ENCODE measurements around the gene TDRD7. TPM values are rescaled to one million over a fixed set of nuclear protein-coding genes. Genes with fewer than 3 reads are reported as not detected.

Gene TDRD7
- total RNA-seq, 1 donor from 2014 or later: 14.7 TPM

DNA sequence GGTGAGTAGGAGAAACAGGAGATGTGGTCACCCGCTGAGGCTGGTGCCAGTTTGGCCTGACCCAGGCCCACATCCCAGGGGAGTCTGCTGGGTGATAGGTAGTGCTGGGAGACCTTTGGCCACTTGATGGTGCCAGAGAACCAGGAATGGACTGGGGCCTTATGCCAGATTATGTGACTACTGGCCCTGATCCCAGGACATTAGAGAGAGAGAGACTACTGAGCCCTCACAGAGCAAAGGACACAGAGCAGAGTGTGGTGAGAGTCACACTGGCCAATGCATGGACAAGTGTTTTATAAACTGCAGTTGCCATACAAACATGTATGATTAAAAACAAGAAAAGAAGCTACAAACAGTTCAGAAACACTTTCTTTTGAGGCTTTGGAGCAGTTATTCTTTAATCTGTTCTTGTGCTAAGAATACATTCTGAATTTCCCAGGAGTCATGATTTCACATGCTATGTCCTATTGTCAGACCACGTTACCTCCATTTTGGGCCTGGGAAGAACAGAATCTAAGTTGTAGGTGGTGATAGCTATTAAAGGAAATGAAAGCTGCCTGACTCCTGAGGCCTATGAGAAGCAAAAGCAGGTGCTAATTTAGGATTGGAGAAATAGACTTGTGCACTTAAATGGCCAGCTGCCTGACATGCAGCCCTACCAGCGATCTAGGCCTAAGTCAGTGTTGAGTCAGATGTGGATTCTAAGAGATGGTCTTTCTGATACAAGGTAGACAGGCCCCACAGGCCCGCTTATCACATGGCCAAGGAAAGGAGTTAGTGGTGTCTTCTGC is 57.0 kb downstream of the TDRD7 start:
- no peak overlapping the region for H3K27ac Mint-ChIP-seq
- CTCF ChIA-PET: interaction anchor here (1.1 to 5.1 kb wide), 6 partner anchors 9 to 164 kb away, joined by 3 to 71 read pairs (median 5); partner anchors contain the start of genes NCBP1 and TSTD2

DNA sequence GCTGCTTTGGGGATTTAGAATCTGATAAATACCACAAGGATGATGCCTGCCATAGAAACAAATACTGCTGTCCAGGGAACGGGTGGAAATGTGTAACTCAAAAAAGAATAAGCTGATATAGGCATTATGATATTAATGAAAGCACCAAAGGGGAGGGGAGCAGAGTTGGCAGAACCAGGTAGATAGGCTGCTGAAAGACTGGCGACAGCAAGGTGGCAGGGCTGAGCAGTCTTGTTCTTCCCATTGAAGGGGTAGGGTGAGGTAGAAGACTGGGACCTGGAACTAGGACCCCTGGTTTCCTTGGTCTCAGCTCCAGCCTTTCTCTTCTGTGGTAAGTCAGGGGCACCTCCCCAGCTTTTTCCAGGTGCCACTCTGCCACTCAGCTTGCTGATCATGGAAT is 58.2 kb downstream of the TDRD7 start:
- no peak for DNase-seq
- Mint-ChIP-seq H3K4me1 (no peaks in the 10 kb centered on the region), H3K36me3 (ENCODE audit: low read depth) (peaks cover 74% of the 10 kb centered on the region), H3K27me3 (no peaks in the 10 kb centered on the region), H3K9me3 (no peaks in the 10 kb centered on the region), H3K4me3 (no peak overlapping the region), H3K27ac (no peak overlapping the region)
- CTCF ChIA-PET: interaction anchor here (0.9 to 5.1 kb wide), 4 partner anchors 127 to 163 kb away, joined by 3 to 71 read pairs (median 12); partner anchors contain the start of genes NCBP1 and TSTD2
- intact Hi-C loops (cut with micrococcal nuclease): no loop called here
- no peak for ATAC-seq (ENCODE audit: low read depth)
- TF ChIP-seq, protein P1, sequence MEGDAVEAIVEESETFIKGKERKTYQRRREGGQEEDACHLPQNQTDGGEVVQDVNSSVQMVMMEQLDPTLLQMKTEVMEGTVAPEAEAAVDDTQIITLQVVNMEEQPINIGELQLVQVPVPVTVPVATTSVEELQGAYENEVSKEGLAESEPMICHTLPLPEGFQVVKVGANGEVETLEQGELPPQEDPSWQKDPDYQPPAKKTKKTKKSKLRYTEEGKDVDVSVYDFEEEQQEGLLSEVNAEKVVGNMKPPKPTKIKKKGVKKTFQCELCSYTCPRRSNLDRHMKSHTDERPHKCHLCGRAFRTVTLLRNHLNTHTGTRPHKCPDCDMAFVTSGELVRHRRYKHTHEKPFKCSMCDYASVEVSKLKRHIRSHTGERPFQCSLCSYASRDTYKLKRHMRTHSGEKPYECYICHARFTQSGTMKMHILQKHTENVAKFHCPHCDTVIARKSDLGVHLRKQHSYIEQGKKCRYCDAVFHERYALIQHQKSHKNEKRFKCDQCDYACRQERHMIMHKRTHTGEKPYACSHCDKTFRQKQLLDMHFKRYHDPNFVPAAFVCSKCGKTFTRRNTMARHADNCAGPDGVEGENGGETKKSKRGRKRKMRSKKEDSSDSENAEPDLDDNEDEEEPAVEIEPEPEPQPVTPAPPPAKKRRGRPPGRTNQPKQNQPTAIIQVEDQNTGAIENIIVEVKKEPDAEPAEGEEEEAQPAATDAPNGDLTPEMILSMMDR (IDR thresholded peaks at IDR 0.05): no peak
- POLR2A ChIA-PET: no interaction called here

More for the DNA sequence above, 57.0 kb downstream of the TDRD7 start:
- TF ChIP-seq, protein P1 (IDR thresholded peaks at IDR 0.05): no peak
- POLR2A ChIA-PET: interaction anchor here (0.6 kb wide), 1 partner anchor 565 kb away, joined by 3 read pairs; no protein-coding TSS in a partner anchor
- intact Hi-C loops (cut with micrococcal nuclease): loop anchor here (1.0 kb wide), 2 partner anchors 129 to 146 kb away; no protein-coding TSS in a partner anchor
- Mint-ChIP-seq H3K27me3 (no peaks in the 10 kb centered on the region), H3K36me3 (ENCODE audit: low read depth) (peaks cover 69% of the 10 kb centered on the region), H3K4me1 (no peaks in the 10 kb centered on the region), H3K9me3 (no peaks in the 10 kb centered on the region), H3K4me3 (no peak overlapping the region)
- no peak for DNase-seq
- ATAC-seq (ENCODE audit: low read depth): no peak

DNA sequence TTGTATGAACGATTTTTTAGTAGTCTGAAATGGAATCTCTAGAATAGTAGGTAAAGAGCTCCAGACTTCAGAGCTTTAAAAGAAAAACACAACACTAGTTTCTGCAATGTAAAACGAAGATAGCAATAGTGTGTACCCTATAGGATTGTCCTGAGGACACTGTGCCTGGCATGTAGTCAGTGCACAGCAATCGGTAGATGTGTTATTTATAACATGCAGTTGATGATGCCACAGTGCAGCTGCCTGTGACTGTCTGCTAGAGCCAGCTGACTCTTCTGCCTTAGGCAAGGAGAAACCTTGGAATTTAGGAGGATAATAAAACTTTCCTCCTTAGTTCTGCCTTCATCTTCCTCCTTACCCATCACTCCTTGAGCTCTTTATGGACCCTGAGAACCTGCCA is 61.8 kb downstream of the TDRD7 start:
- Mint-ChIP-seq H3K27ac (no peak overlapping the region), H3K4me3 (no peak overlapping the region), H3K36me3 (ENCODE audit: low read depth) (peaks cover 59% of the 10 kb centered on the region), H3K27me3 (no peaks in the 10 kb centered on the region), H3K4me1 (no peaks in the 10 kb centered on the region), H3K9me3 (no peaks in the 10 kb centered on the region)
- TF ChIP-seq, protein P1 (IDR thresholded peaks at IDR 0.05): no peak
- ChIA-PET POLR2A (no interaction called here), CTCF (no interaction called here)
- intact Hi-C loops (cut with micrococcal nuclease): no loop called here
- ATAC-seq (ENCODE audit: low read depth) (no peak), DNase-seq (no peak)

DNA sequence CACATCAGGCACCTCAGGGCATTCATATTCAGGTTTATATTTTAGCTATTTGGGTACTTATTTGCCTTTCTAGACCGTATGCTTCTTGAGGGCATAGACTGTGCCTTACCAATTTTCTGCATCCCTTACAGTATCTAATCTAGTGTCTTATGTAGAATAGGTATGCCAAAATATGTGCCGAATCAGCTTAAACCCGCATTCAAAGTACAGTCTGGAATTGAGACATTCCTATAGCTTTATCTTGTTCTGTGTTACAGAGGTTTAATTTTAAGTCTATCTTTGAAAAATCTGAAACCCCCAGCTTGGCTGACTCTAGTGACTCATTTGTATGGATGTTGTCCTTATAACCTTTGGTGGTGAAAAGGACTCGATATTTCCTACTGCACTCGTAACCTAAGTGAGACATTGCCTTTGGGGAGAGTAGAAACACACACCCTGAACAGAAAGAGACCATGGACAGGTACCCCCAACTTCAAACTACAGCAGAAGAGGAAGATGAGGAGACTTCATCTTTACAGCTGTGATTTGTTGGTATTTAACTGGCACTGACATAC is 62.6 kb downstream of the TDRD7 start:
- intact Hi-C loops (cut with micrococcal nuclease): no loop called here
- CTCF ChIA-PET: no interaction called here
- no peak for ATAC-seq (ENCODE audit: low read depth)

DNA sequence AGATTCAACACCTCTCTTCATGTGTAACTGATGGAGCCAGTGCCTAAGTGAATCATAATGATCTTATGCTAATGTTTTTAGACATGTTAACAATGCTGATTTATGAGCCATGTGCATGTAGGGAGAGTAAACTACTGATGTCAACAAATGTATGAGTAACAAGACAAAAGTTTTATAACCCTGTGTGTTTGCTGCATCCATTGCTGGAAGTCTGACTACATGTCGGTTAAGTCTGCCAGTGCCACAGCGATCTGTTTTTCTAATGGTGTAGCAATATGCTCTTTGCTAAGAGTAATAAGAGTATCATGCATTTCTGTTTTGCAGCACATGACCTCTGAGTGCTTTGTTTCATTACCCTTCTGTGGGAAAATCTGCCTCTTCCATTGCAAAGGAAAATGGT is 63.2 kb downstream of the TDRD7 start:
- Mint-ChIP-seq H3K4me3 (no peak overlapping the region), H3K4me1 (no peaks in the 10 kb centered on the region), H3K27me3 (no peaks in the 10 kb centered on the region), H3K27ac (no peak overlapping the region), H3K9me3 (no peaks in the 10 kb centered on the region), H3K36me3 (ENCODE audit: low read depth) (peaks cover 69% of the 10 kb centered on the region)
- DNase-seq (no peak), ATAC-seq (ENCODE audit: low read depth) (no peak)
- TF ChIP-seq, protein P1 (IDR thresholded peaks at IDR 0.05): no peak
- intact Hi-C loops (cut with micrococcal nuclease): no loop called here
- ChIA-PET POLR2A (no interaction called here), CTCF (no interaction called here)

More for the DNA sequence above, 62.6 kb downstream of the TDRD7 start:
- POLR2A ChIA-PET: no interaction called here
- TF ChIP-seq, protein P1 (IDR thresholded peaks at IDR 0.05): no peak
- Mint-ChIP-seq H3K9me3 (no peaks in the 10 kb centered on the region), H3K4me1 (no peaks in the 10 kb centered on the region), H3K4me3 (no peak overlapping the region), H3K36me3 (ENCODE audit: low read depth) (peaks cover 63% of the 10 kb centered on the region), H3K27me3 (no peaks in the 10 kb centered on the region), H3K27ac (no peak overlapping the region)
- no peak for DNase-seq
